Ovary (tissue), 9 donors: ENCODE data around the gene THAP8. TPM values are rescaled to one million over a fixed set of nuclear protein-coding genes. Genes with fewer than 3 reads are reported as not detected.
"Not testable (repeated sequence)": the region's sequence is repeated elsewhere in the genome, so short reads cannot be mapped to it uniquely, and the experiment has no call there.

Experiments
- DNase-seq, 5 donors: peaks; one replicate each; pipeline ENCODE4 v3.0.0-alpha.2; 2019 to 2020
- H3K27ac ChIP-seq, 2 donors: fragments of 200-600 bp; one replicate each; pipeline versions ENCODE4 v1.5.1 to v1.8.0; 2019 to 2022
- H3K27me3 ChIP-seq: fragments of 200-600 bp; one replicate; pipeline ENCODE4 v1.8.0; 2022
- H3K36me3 ChIP-seq: fragments of 200-600 bp; sonication (generic); one replicate; pipeline ENCODE4 v1.5.1; 2019
- H3K4me1 ChIP-seq: one replicate; pipeline ENCODE4 v1.8.1; 2013; ENCODE audit warnings: mild to moderate bottlenecking, moderate library complexity; ENCODE audit not compliant: insufficient read depth
- H3K4me3 ChIP-seq: fragments of 200-600 bp; sonication (generic); one replicate; pipeline ENCODE4 v1.5.1; 2017
- H3K9me3 ChIP-seq, 2 donors: fragments of 200-600 bp in 1 of 2; sonication (generic) in 1 of 2; one replicate each; pipeline versions ENCODE4 v1.5.1 to v1.8.1; 2013 to 2019; ENCODE audit warnings: mild to moderate bottlenecking in 1 of 2, moderate library complexity in 1 of 2
- CTCF ChIP-seq, 3 donors: fragments of 450-650 bp in 2 of 3; fragments of 200-600 bp in 1 of 3; IDR thresholded peaks; one replicate each; pipeline versions ENCODE4 v1.5.1 to v1.8.0; 2016 to 2022; ENCODE audit warnings: antibody characterized with exemption in 3 of 3, mild to moderate bottlenecking in 1 of 3
- EP300 ChIP-seq: sonication (generic); formaldehyde crosslinking; IDR thresholded peaks from one replicate; pipeline ENCODE4 v1.6.1; 2017; ENCODE audit warnings: antibody characterized with exemption
- POLR2A ChIP-seq: fragments of 450-650 bp; IDR thresholded peaks from one replicate; pipeline ENCODE4 v1.6.1; 2017; ENCODE audit warnings: antibody characterized with exemption, mild to moderate bottlenecking, moderate library complexity
- WGBS, 3 donors: extraction: QIAGEN DNeasy Blood & Tissue Kit in 1 of 3; methylation state at CpG; one replicate each; pipeline versions ENCODE4 v1.1.5 to v1.1.7; 2013 to 2017; 5-methylcytosine and 5-hydroxymethylcytosine counted together
- intact Hi-C, 4 donors: fragments of 100-400 bp; cut with DNase I; formaldehyde crosslinking; loops; one replicate each; pipeline versions ENCODE4 v1.11.0 to v1.15.1; 2022 to 2023
- polyA plus RNA-seq, 2 donors: library from polyadenylated mRNA; stranded (reverse); fragments of 200-250 nt in 1 of 2; fragments of 350-450 nt in 1 of 2; fragmentation: Illumina TruSeq in 1 of 2; extraction: RNeasy Lipid Tissue Mini Kit (QIAGEN cat#74804) in 1 of 2; gene quantifications; one replicate each; pipeline ENCODE4 v1.2.3, GENCODE V29; 2013 to 2014
- total RNA-seq, 7 donors: library from RNA; depleted of rRNA in 2 of 7; stranded (reverse); fragments of >200 nt in 2 of 7; fragmentation: NEBNext Ultra II Directional in 3 of 7; extraction: Animal tissue kit (Norgen Biotek cat#: 25700) in 3 of 7; gene quantifications; one replicate each; pipeline versions ENCODE4 v1.1.0 to v1.2.4, GENCODE V29; 2016 to 2023
- donor health status: DM: no; HTN: no; CAD: no; lungs with moderate emphysema.
- donor health status: DM: no; HTN: no; CAD: no.
- donor health status: Bipolar disorder and iron deficiency.
- donor health status: DM: yes; HTN: yes; CAD: no.
- donor health status: DM: no; HTN: no; CAD: no.
- donor health status: DM: yes; HTN: yes; CAD: no.

Gene THAP8
- total and polyA plus RNA-seq, 9 donors = 1.9 to 7.9 (median 6.4) TPM

GRCh38 chr19:36073121-36073876 is 19.2 kb upstream of the THAP8 start:
- Histone ChIP-seq H3K9me3 (no peaks in the 10 kb centered on the region), H3K4me3 (no peak overlapping the region), H3K27ac (no peak overlapping the region), H3K4me1 (peaks cover 2% of the 10 kb centered on the region), H3K27me3 (no peaks in the 10 kb centered on the region), H3K36me3 (no peaks in the 10 kb centered on the region)
- intact Hi-C loops = no loop called here
- TF ChIP-seq EP300 = no peak
- TF ChIP-seq CTCF (IDR thresholded peaks at IDR 0.05) = no peak
- TF ChIP-seq POLR2A = no peak
- WGBS, 3 donors = 87 to 89% (median 88%) methylated on average over 10 of the region's 10 CpGs
- no peak for DNase-seq

GRCh38 chr19:36072081-36072480 is 18.0 kb upstream of the THAP8 start:
- Histone ChIP-seq H3K4me3 (no peak overlapping the region), H3K9me3 (no peaks in the 10 kb centered on the region), H3K27ac (no peak overlapping the region), H3K4me1 (no peaks in the 10 kb centered on the region), H3K27me3 (no peaks in the 10 kb centered on the region), H3K36me3 (no peaks in the 10 kb centered on the region)
- DNase-seq = no peak
- TF ChIP-seq CTCF (IDR thresholded peaks at IDR 0.05) (no peak), EP300 (no peak), POLR2A (no peak)
- 85 to 91% (median 87%) methylated on average over 8 of the region's 8 CpGs for WGBS, 3 donors
- intact Hi-C loops = no loop called here

GRCh38 chr19:36068810-36069499 is 14.9 kb upstream of the THAP8 start:
- not testable (repeated sequence) for H3K27ac ChIP-seq, H3K36me3 ChIP-seq, H3K4me3 ChIP-seq, H3K4me1 ChIP-seq, H3K9me3 ChIP-seq, DNase-seq, H3K27me3 ChIP-seq
- 95% methylated on average over 33 to 54 of the region's 57 CpGs for WGBS, 3 donors
- intact Hi-C loops = loop anchor here in 1 of 4 donors (10.0 kb wide), 1 partner anchor 96 kb away; no protein-coding TSS in a partner anchor

GRCh38 chr19:36067681-36068080 is 13.6 kb upstream of the THAP8 start:
- no peak overlapping the region for H3K27ac ChIP-seq
- H3K4me1 ChIP-seq = no peaks in the 10 kb centered on the region
- no peak overlapping the region for H3K4me3 ChIP-seq
- no peak for TF ChIP-seq EP300
- TF ChIP-seq POLR2A = no peak
- no peak for TF ChIP-seq CTCF (IDR thresholded peaks at IDR 0.05)
- no peak for DNase-seq
- no peaks in the 10 kb centered on the region for H3K9me3 ChIP-seq
- H3K27me3 ChIP-seq = no peaks in the 10 kb centered on the region
- 92 to 96% (median 95%) methylated on average over 11 of the region's 11 CpGs for WGBS, 3 donors
- intact Hi-C loops = loop anchor here in 1 of 4 donors (10.0 kb wide), 1 partner anchor 97 kb away; no protein-coding TSS in a partner anchor
- no peaks in the 10 kb centered on the region for H3K36me3 ChIP-seq

- no peaks in the 10 kb centered on the region for H3K9me3 ChIP-seq
- no peak overlapping the region for H3K27ac ChIP-seq
- TF ChIP-seq POLR2A (no peak), EP300 (no peak), CTCF (IDR thresholded peaks at IDR 0.05) (no peak)
- no peaks in the 10 kb centered on the region for H3K36me3 ChIP-seq
- H3K4me1 ChIP-seq = no peaks in the 10 kb centered on the region
- no peak overlapping the region for H3K4me3 ChIP-seq
- 92 to 98% (median 93%) methylated on average over 8 of the region's 8 CpGs for WGBS, 3 donors
- H3K27me3 ChIP-seq = no peaks in the 10 kb centered on the region
- intact Hi-C loops = loop anchor here in 1 of 4 donors (10.0 kb wide), 1 partner anchor 100 kb away; no protein-coding TSS in a partner anchor
- no peak for DNase-seq
Measured at GRCh38 chr19:36064826-36065225, 10.7 kb upstream of the THAP8 start.
